ENCODE results near the gene PDGFRB. TPM values are rescaled to one million over a fixed set of nuclear protein-coding genes. Genes with fewer than 3 reads are reported as not detected.

PDGFRB gene
- total RNA-seq, 1 donor from 2014 or later: 173 TPM

- no peak overlapping the region for H3K4me3 ChIP-seq
- H3K27ac ChIP-seq: peak overlapping the region; percentile 90
- TF ChIP-seq POLR2AphosphoS5 (IDR thresholded peaks at IDR 0.05; ENCODE audit: insufficient read depth in 1 of 2, low read depth in 1 of 2): no peak
- TF ChIP-seq POLR2A (IDR thresholded peaks at IDR 0.05): no peak
- intact Hi-C loops (cut with DNase I): no loop called here
- H3K9me3 ChIP-seq: no peaks in the 10 kb centered on the region
- no peaks in the 10 kb centered on the region for H3K27me3 ChIP-seq
- no peaks in the 10 kb centered on the region for H3K36me3 ChIP-seq
- peaks cover 34% of the 10 kb centered on the region for H3K4me1 ChIP-seq
- no peak for DNase-seq (ENCODE audit: extremely low spot score in 2 of 2)
These were observed 27.1 kb upstream of the PDGFRB start for GRCh38 chr5:150182774-150183173.

DNA sequence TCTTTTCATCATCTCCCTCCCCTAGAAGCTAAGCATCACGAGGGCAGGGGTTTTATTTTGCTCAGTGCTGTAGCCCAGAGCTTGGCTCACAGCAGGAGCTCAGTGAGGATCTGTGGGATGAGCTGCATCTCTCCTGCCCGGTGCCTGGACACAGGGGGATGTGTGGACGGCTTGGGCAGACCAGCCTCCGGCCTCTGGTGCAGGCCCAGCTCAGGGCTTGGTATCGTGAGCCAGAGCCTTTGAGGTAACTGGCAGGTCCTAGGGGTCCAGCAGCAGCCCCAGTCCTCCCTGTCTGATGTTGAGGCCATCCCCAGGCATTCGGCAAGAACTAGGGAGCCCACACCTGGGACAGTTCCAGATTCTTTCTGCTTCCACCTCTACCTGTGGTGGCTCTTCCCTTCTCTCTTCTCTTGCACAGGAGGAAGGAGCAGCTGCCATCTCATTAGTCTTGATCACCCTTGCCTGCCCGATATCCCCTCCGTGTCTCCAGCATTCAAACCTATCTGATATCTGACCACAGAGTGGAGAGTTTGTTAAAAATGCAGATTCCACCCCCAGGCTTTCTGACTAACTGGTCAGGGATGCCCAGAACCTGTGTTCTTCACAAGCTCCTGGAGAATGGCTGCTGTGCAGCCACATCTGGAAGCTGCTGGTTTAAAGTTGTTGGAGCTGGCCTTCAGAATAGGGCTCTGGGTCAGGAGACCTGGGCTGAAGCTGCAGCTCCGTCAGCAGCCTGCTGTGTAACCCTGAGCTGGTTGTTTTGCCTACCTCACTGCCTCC, 26.3 kb upstream of the PDGFRB start:
- TF ChIP-seq POLR2A (IDR thresholded peaks at IDR 0.05) (no peak), POLR2AphosphoS5 (IDR thresholded peaks at IDR 0.05; ENCODE audit: insufficient read depth in 1 of 2, low read depth in 1 of 2) (no peak)
- intact Hi-C loops (cut with DNase I): no loop called here
- Histone ChIP-seq H3K36me3 (no peaks in the 10 kb centered on the region), H3K4me3 (no peak overlapping the region), H3K4me1 (peaks cover 36% of the 10 kb centered on the region), H3K27me3 (no peaks in the 10 kb centered on the region), H3K9me3 (no peaks in the 10 kb centered on the region), H3K27ac (peak overlapping the region; percentile 90)
- DNase-seq (ENCODE audit: extremely low spot score in 2 of 2): no peak

DNA sequence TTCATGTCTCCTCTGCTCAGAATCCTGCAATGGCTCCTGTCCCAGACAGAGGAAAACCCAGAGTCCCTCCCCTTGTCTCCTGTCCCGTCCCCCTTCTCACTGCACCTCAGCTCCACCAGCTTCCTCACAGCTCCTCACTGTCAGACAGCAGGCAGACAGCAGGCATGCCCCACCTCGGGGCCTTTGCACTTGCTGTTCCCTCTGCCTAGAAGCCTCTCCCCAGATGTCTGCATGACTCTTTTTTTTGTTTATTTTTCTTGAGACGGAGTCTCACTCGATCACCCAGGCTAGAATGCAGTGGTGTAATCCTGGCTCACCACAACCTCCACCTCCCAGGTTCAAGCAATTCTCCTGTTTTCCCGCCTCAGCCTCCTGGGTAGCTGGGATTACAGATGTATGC, 25.4 kb upstream of the PDGFRB start:
- TF ChIP-seq POLR2AphosphoS5 (IDR thresholded peaks at IDR 0.05; ENCODE audit: insufficient read depth in 1 of 2, low read depth in 1 of 2) (no peak), POLR2A (IDR thresholded peaks at IDR 0.05) (no peak)
- TF ChIP-seq, protein P1, sequence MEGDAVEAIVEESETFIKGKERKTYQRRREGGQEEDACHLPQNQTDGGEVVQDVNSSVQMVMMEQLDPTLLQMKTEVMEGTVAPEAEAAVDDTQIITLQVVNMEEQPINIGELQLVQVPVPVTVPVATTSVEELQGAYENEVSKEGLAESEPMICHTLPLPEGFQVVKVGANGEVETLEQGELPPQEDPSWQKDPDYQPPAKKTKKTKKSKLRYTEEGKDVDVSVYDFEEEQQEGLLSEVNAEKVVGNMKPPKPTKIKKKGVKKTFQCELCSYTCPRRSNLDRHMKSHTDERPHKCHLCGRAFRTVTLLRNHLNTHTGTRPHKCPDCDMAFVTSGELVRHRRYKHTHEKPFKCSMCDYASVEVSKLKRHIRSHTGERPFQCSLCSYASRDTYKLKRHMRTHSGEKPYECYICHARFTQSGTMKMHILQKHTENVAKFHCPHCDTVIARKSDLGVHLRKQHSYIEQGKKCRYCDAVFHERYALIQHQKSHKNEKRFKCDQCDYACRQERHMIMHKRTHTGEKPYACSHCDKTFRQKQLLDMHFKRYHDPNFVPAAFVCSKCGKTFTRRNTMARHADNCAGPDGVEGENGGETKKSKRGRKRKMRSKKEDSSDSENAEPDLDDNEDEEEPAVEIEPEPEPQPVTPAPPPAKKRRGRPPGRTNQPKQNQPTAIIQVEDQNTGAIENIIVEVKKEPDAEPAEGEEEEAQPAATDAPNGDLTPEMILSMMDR (IDR thresholded peaks at IDR 0.05): no peak
- intact Hi-C loops (cut with DNase I): no loop called here
- no peaks in the 10 kb centered on the region for H3K36me3 ChIP-seq
- peaks cover 45% of the 10 kb centered on the region for H3K4me1 ChIP-seq
- no peak overlapping the region for H3K4me3 ChIP-seq
- H3K27me3 ChIP-seq: no peaks in the 10 kb centered on the region
- no peak for DNase-seq (ENCODE audit: extremely low spot score in 2 of 2)
- peak overlapping the region; percentile 90 for H3K27ac ChIP-seq
- no peaks in the 10 kb centered on the region for H3K9me3 ChIP-seq

- peak in 1 of 2 donors; percentile 95 for DNase-seq (ENCODE audit: extremely low spot score in 2 of 2)
- Histone ChIP-seq H3K4me1 (peaks cover 51% of the 10 kb centered on the region), H3K27me3 (no peaks in the 10 kb centered on the region), H3K9me3 (no peaks in the 10 kb centered on the region), H3K36me3 (no peaks in the 10 kb centered on the region), H3K27ac (peak overlapping the region; percentile 90), H3K4me3 (no peak overlapping the region)
- intact Hi-C loops (cut with DNase I): no loop called here
- no peak for TF ChIP-seq POLR2A (IDR thresholded peaks at IDR 0.05)
- TF ChIP-seq, protein P1 (IDR thresholded peaks at IDR 0.05): no peak
- TF ChIP-seq POLR2AphosphoS5 (IDR thresholded peaks at IDR 0.05; ENCODE audit: insufficient read depth in 1 of 2, low read depth in 1 of 2): peak; percentile 44 to 88
These were observed 24.8 kb upstream of the PDGFRB start for GRCh38 chr5:150180241-150181026.

- TF ChIP-seq POLR2A (IDR thresholded peaks at IDR 0.05): no peak
- Histone ChIP-seq H3K4me1 (peaks cover 56% of the 10 kb centered on the region), H3K9me3 (no peaks in the 10 kb centered on the region), H3K27ac (peak overlapping the region; percentile 90), H3K4me3 (no peak overlapping the region), H3K36me3 (no peaks in the 10 kb centered on the region), H3K27me3 (no peaks in the 10 kb centered on the region)
- no peak for DNase-seq (ENCODE audit: extremely low spot score in 2 of 2)
- intact Hi-C loops (cut with DNase I): no loop called here
These were observed 23.5 kb upstream of the PDGFRB start for GRCh38 chr5:150179019-150179620.

DNA sequence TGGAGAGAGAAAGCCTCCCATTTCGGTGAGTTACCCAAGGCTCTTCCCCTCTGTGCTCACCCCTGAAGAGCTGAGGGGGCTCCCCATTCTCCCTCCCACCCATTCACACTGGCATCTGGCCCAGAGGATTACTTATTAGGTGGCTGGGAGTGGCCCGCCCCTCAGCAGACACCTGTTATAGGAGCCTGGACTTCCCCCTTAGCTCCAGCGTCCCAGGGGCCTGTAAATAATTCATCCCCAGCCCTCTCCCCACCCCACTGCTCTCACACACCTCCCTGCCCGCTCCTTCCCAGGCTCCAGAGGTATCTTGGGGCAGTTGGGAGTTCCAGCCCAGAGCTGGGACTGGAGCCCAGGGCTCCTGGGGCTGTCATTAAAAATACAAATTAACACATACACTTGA, 22.6 kb upstream of the PDGFRB start:
- H3K4me1 ChIP-seq: peaks cover 56% of the 10 kb centered on the region
- no peak for TF ChIP-seq POLR2A (IDR thresholded peaks at IDR 0.05)
- no peak for TF ChIP-seq POLR2AphosphoS5 (IDR thresholded peaks at IDR 0.05; ENCODE audit: insufficient read depth in 1 of 2, low read depth in 1 of 2)
- TF ChIP-seq, protein P1 (IDR thresholded peaks at IDR 0.05): no peak
- intact Hi-C loops (cut with DNase I): no loop called here
- H3K27ac ChIP-seq: peak overlapping the region; percentile 90
- no peak overlapping the region for H3K4me3 ChIP-seq
- no peaks in the 10 kb centered on the region for H3K27me3 ChIP-seq
- no peaks in the 10 kb centered on the region for H3K9me3 ChIP-seq
- H3K36me3 ChIP-seq: no peaks in the 10 kb centered on the region
- no peak for DNase-seq (ENCODE audit: extremely low spot score in 2 of 2)

Measured in vagina (tissue), 2 donors.